HEK293 (cell line): Measurements from ENCODE around the gene GTF3C4.

Source experiments
- CTCF ChIP-seq: fragments of 450-650 bp; formaldehyde crosslinking; IDR thresholded peaks from 2 replicates; pipeline ENCODE4 v1.5.1; 2016; ENCODE audit warnings: missing biosample characterization, missing genetic modification characterization
- PBX3 ChIP-seq: sonication (generic); formaldehyde crosslinking; IDR thresholded peaks from 2 replicates; pipeline ENCODE4 v1.8.1; 2022; ENCODE audit warnings: mild to moderate bottlenecking, moderate library complexity, missing genetic modification reagents
- PRDM2 ChIP-seq: fragments of 450-650 bp; formaldehyde crosslinking; IDR thresholded peaks from 2 replicates; pipeline ENCODE4 v1.5.1; 2016; ENCODE audit warnings: missing biosample characterization, missing genetic modification characterization, borderline replicate concordance
- REST ChIP-seq: fragments of 450-650 bp; formaldehyde crosslinking; IDR thresholded peaks from 2 replicates; pipeline ENCODE4 v1.5.1; 2016; ENCODE audit warnings: missing biosample characterization, missing genetic modification characterization
- ZNF169 ChIP-seq: fragments of 450-650 bp; formaldehyde crosslinking; IDR thresholded peaks from 2 replicates; pipeline ENCODE4 v1.5.1; 2016; ENCODE audit warnings: missing biosample characterization, missing genetic modification characterization
- ZNF274 ChIP-seq, 2 experiments: fragments of 200-500 bp in 1 of 2; fragments of 450-650 bp in 1 of 2; sonication (Bioruptor generic) in 1 of 2; formaldehyde crosslinking in 1 of 2; IDR thresholded peaks; 2 replicates each; pipeline versions ENCODE4 v1.5.1 to v1.6.1; 2014 to 2016; ENCODE audit warnings: borderline replicate concordance in 1 of 2, inconsistent platforms in 1 of 2, low read length in 1 of 2, missing biosample characterization in 1 of 2, missing genetic modification characterization in 1 of 2
- ZNF280D ChIP-seq: fragments of 450-650 bp; formaldehyde crosslinking; IDR thresholded peaks from 2 replicates; pipeline ENCODE4 v1.5.1; 2016; ENCODE audit warnings: missing biosample characterization, missing genetic modification characterization
- ZNF335 ChIP-seq: fragments of 450-650 bp; formaldehyde crosslinking; conservative IDR thresholded peaks from 2 replicates; pipeline ENCODE4 v1.5.1; 2016; ENCODE audit warnings: missing biosample characterization, missing genetic modification characterization
- ZNF544 ChIP-seq: fragments of 450-650 bp; formaldehyde crosslinking; IDR thresholded peaks from 2 replicates; pipeline ENCODE4 v1.5.0; 2017; ENCODE audit warnings: missing biosample characterization, missing genetic modification characterization
- ZNF561 ChIP-seq: fragments of 450-650 bp; IDR thresholded peaks from 2 replicates; pipeline ENCODE4 v1.5.1; 2018; ENCODE audit warnings: missing biosample characterization, missing genetic modification characterization, borderline replicate concordance
- ZNF639 ChIP-seq: fragments of 450-650 bp; formaldehyde crosslinking; IDR thresholded peaks from 2 replicates; pipeline ENCODE4 v1.5.1; 2016; ENCODE audit warnings: missing biosample characterization, missing genetic modification characterization
- ZNF677 ChIP-seq: fragments of 450-650 bp; IDR thresholded peaks from 2 replicates; pipeline ENCODE4 v1.5.0; 2018; ENCODE audit warnings: missing biosample characterization, mild to moderate bottlenecking, missing genetic modification characterization, moderate library complexity

GRCh38 chr9:132729235-132729890, 59.1 kb downstream of the GTF3C4 start:
- TF ChIP-seq ZNF335 (tag by site-specific recombination), result no peak
- TF ChIP-seq CTCF (tag by site-specific recombination), result no peak
- TF ChIP-seq ZNF169 (tag by site-specific recombination), result no peak
- no peak for TF ChIP-seq PBX3 (CRISPR knock-in tag)
- no peak for TF ChIP-seq REST (tag by site-specific recombination)
- TF ChIP-seq ZNF561 (tag by site-specific recombination), result no peak
- TF ChIP-seq ZNF639, result no peak
- TF ChIP-seq ZNF274 (IDR thresholded peaks at IDR 0.05; ENCODE audit: low read length), result no peak
- no peak for TF ChIP-seq ZNF274 (tag by site-specific recombination; IDR thresholded peaks at IDR 0.05; ENCODE audit: borderline replicate concordance)
- TF ChIP-seq ZNF544 (tag by site-specific recombination), result no peak
- no peak for TF ChIP-seq ZNF280D (tag by site-specific recombination)
- TF ChIP-seq PRDM2 (tag by site-specific recombination), result no peak
- no peak for TF ChIP-seq ZNF677 (tag by site-specific recombination)
